GM10847 (cell line): ENCODE results near the gene FHIP1A.

ENCODE experiments used
- POLR2A ChIP-seq: IDR thresholded peaks from 2 replicates; pipeline ENCODE4 v1.6.1; 2011; ENCODE audit not compliant: insufficient read length; ENCODE audit errors: extremely low read depth

Gene FHIP1A

DNA sequence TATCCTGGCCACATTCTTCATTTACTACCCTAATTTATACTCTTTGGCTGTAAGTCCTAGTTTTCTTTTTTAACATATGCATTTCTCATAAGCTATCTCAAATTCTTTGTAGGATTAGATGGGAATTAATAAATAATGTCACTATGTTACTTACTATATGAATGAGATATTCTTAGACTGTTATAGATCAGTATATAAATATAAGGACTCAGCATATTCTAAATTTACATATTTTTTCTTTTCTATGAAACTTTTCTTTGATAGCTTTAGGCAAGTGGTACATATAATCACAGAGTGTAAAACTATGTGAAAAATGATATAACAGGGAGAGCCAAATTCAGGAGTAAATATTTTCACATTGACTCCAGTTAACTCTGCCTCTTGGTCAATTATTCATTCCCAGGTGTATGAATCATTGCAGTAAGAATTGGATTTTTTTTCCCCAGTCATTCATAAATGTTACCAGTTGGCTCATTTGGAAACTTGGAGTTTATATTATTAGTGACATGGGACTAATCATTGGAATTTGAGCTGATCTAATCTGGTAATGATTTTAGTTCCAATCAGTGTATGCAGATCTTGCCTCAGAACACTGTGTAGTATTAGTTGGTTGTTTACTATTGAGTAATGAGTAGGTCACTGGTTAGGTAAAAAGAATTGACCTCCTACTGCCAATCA, 25.3 kb downstream of the FHIP1A start:
- TF ChIP-seq POLR2A = no peak

DNA sequence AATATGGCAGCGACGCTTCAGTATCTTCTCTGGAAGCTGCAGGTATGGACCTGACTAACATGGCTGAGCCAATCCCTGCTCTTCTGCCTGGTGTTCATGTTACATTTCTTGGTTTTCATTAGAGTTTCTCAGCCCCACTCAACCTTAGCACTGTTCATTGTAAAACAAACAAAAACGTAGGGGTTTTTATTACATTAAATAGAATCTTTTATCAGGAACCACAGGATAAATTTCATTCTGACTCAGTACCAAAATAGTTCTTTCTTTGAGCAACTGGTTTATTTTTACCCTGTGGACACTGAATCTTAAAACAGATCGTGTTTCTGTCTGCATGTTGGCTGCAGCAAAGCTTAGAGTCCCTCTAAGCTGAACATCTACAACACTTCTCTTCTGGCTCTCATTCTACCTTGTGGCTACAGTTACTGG, 27.1 kb downstream of the FHIP1A start:
- no peak for TF ChIP-seq POLR2A

- no peak for TF ChIP-seq POLR2A
Observed at GRCh38 chr4:151437505-151437904, 28.5 kb downstream of the FHIP1A start.

DNA sequence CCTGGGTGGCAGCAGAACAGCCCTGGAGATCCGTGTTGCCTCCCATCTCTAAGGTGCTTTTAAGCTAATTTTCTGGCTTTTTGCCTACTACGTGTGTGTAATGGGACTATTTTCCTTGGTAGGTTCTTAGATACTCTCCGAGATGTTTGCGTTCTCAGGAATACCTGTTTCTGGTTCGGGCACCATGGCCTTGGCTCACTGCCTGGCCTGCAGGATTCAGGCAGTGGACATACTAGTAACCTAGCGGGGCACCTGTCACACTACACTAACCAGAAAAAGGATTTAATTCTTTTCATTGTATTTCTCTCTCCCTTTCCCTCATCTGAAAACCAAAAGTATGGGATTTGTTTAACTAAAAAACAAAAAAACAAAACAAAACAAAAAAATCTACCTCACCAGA, 29.2 kb downstream of the FHIP1A start:
- no peak for TF ChIP-seq POLR2A

DNA sequence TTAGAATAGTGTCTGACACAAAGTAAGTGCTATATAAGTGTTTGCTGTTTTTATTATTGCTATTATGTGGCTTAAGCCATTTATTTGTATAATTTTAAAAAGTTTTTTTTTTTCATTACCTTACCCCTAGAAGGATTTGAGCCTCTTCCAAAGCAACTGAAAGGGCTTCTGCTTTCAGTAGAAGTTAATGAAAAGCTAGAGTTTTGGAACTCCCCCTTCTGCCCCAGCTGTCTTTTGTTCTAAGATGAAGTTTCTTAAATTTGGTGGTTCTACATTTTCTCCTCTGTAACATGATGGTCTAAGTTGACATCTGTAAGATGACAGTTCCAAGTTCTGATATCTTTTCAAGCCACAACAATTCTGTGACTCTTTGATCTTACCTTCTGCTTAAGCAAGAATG, 30.3 kb downstream of the FHIP1A start:
- no peak for TF ChIP-seq POLR2A

- no peak for TF ChIP-seq POLR2A
Observed at GRCh38 chr4:151442002-151442401, 33.0 kb downstream of the FHIP1A start.

DNA sequence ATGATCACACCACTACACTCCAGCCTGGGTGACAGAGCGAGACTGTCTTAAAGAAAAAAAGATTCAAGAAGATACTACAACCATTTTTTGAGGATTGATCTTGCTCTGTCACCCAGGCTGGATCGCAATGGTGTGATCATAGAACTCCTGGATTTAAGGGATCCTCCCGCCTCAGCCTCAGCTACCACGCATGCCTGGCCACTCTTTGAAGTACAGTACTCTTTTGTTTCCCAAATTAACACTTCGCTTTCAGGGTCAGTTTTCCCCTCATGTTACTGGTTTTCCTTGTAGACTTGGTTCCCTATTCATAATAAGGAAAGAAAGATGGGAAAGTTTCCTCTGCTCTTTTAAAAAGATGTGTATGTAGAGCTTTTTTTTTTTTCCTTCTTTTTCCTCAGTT, 34.3 kb downstream of the FHIP1A start:
- no peak for TF ChIP-seq POLR2A

- no peak for TF ChIP-seq POLR2A
Observed at GRCh38 chr4:151443752-151444151, 34.8 kb downstream of the FHIP1A start.

GRCh38 chr4:151446208-151446607, 37.2 kb downstream of the FHIP1A start:
- no peak for TF ChIP-seq POLR2A

GRCh38 chr4:151454513-151454912, 45.5 kb downstream of the FHIP1A start:
- TF ChIP-seq POLR2A = no peak

DNA sequence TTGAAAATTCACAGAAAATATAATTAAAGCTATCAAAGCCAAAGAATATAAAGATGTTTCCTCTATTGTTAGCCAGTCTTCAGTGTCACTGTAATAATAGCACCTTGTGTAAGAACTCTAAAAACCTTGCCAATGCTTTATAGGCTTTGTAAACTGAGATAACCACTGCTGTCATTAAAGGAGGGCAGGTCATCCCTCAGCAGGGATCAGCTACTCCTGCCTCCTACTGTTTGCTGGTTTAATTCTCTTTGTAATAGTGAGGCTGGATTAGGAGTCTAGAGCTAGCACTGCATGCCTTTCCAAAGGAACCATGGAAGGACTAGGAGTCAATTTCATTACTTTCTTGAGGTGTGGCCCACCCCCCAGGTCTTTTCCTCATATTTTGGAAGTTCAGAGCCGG, 46.2 kb downstream of the FHIP1A start:
- no peak for TF ChIP-seq POLR2A

GRCh38 chr4:151458148-151458547, 49.2 kb downstream of the FHIP1A start:
- no peak for TF ChIP-seq POLR2A
